ENCODE measurements around the gene TRIM13. TPM values are rescaled to one million over a fixed set of nuclear protein-coding genes. Genes with fewer than 3 reads are reported as not detected.

Gene TRIM13
- total and polyA plus RNA-seq, 2 of the 8 experiments (the other 6 are each of a cell fraction or from before 2014, with no cell fraction given), result 21.2 to 31.5 TPM

DNA sequence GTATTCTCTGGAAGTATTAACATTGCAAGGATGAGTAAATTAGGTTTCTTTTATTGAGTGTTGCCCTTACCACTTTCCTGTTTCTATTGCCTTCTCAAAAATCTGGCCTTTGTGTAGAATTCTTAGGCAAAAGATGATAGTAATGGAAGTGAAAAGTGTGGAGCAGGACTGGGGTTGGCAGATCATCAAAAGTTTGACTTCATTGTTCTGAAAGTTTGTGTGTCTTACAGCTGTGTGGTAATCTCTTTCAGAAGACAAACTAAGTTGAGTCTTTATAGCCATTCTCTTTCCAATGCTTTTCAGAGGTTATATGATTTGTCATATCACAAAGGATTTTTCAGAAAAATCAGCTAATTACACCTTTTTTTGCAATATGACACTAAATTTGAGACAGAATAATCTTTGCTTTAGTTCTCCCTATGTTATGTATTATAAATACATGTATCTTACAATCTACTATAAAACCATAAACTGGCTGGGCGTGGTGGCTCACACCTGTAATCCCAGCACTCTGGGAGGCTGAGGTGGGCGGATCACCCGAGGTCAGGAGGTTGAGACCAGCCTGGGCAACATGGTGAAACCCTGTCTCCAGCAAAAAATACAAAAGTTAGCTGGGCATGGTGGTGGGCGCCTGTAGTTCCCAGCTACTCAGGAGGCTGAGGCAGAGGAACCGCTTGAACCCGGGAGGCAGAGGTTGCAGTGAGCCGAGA is 9.7 kb downstream of the TRIM13 start:
- H4K20me1 ChIP-seq (replicated peaks in 1 of 2; ENCODE audit: control insufficient read depth in 1 of 2, insufficient read depth in 2 of 2, low read length in 2 of 2), result peaks cover 4 to 11% of the 10 kb centered on the region in 2 experiments
- H3K27me3 ChIP-seq (replicated peaks in 1 of 4; ENCODE audit: control insufficient read depth in 3 of 4, extremely low read depth in 1 of 4, insufficient read depth in 3 of 4, low read length in 3 of 4), result no peaks in the 10 kb centered on the region
- peaks cover 0 to 74% of the 10 kb centered on the region in 2 experiments; a peak in 2 of 4 replicates for H3K79me2 ChIP-seq (ENCODE audit: control insufficient read depth in 1 of 2, insufficient read depth in 2 of 2, low read length in 2 of 2)
- H2BK5ac ChIP-seq (ENCODE audit: low read depth, low read length), result no peak overlapping the region
- H2BK15ac ChIP-seq (ENCODE audit: low read length), result no peak overlapping the region
- no peak overlapping the region for H4K5ac ChIP-seq (ENCODE audit: insufficient read length, low read depth, low read length)
- H3K79me1 ChIP-seq (ENCODE audit: low read depth, low read length), result 0 out of 2 replicates have a peak, but pooled peaks cover 3% of the 10 kb centered on the region
- no peak overlapping the region for H2BK20ac ChIP-seq (ENCODE audit: low read length)
- H3K14ac ChIP-seq (ENCODE audit: insufficient read length), result no peak overlapping the region
- no peak overlapping the region for H3K4ac ChIP-seq (replicated peaks; ENCODE audit: insufficient read length, low read depth, low read length)
- WGBS, 2 experiments (ENCODE audit: extremely low coverage in 1 of 2, insufficient coverage in 1 of 2, insufficient read length in 1 of 2, insufficient replicate concordance in 2 of 2, low coverage in 1 of 2, low lambda C conversion rate in 2 of 2, missing lambda C conversion rate in 1 of 2), result 90% methylated on average over 7 of the region's 7 CpGs; no CpG with 5 or more reads in 1 of the 2 experiments
- H3K36me3 ChIP-seq (ENCODE audit: control insufficient read depth in 2 of 4, insufficient read depth in 4 of 4, low read length in 3 of 4), result peaks cover 0 to 53% (median 7%) of the 10 kb centered on the region in 4 experiments; a peak in 4 of 8 replicates
- DNase-seq (ENCODE audit: low read depth in 1 of 2, low spot score in 2 of 2) (no peak), FAIRE-seq (no peak)
- H3K4me3 ChIP-seq (ENCODE audit: extremely low read depth in 1 of 4, insufficient read depth in 2 of 4, low read depth in 3 of 4, low read length in 4 of 4), result no peak overlapping the region
- H4K91ac ChIP-seq (replicated peaks; ENCODE audit: insufficient read length, low read length), result no peak overlapping the region
- H2BK12ac ChIP-seq (ENCODE audit: low read depth, low read length), result no peak overlapping the region
- H4K8ac ChIP-seq (ENCODE audit: extremely low read depth, insufficient read depth, low read length), result no peak overlapping the region
- no peak overlapping the region for H3K27ac ChIP-seq (ENCODE audit: low read depth, low read length)
- H3K9me3 ChIP-seq (ENCODE audit: insufficient read depth in 2 of 2, low read depth in 1 of 2, low read length in 1 of 2), result no peaks in the 10 kb centered on the region
- no peaks in the 10 kb centered on the region for H3K4me1 ChIP-seq (replicated peaks in 1 of 4; ENCODE audit: control insufficient read depth in 3 of 4, insufficient read depth in 4 of 4, low read length in 3 of 4)
- no peak overlapping the region for H3K56ac ChIP-seq (replicated peaks; ENCODE audit: insufficient read length, low read depth, low read length)
- H3K9ac ChIP-seq (replicated peaks in 1 of 4; ENCODE audit: extremely low read depth in 1 of 4, low read depth in 3 of 4, low read length in 3 of 4), result no peak overlapping the region
- H3K23ac ChIP-seq (ENCODE audit: insufficient read length), result no peak overlapping the region
- H3K18ac ChIP-seq (ENCODE audit: extremely low read depth, low read length), result no peak overlapping the region
- no peak overlapping the region for H2BK120ac ChIP-seq (replicated peaks; ENCODE audit: low read depth, low read length)
- no peak overlapping the region for H3K4me2 ChIP-seq (ENCODE audit: insufficient read depth in 1 of 2, low read depth in 2 of 2, low read length in 2 of 2)
- CTCF ChIA-PET (ENCODE audit: partially characterized antibody), result interaction anchor here (0.7 to 1.4 kb wide), 3 partner anchors 10 to 659 kb away, joined by 3 to 4 read pairs (median 3); partner anchors contain the start of gene TRIM13
- H2AK5ac ChIP-seq (ENCODE audit: low read depth, low read length), result no peak overlapping the region
- no peaks in the 10 kb centered on the region for H3K23me2 ChIP-seq (ENCODE audit: low read depth, low read length)
- H2AFZ ChIP-seq (ENCODE audit: low read length), result no peak overlapping the region
- POLR2A ChIA-PET (ENCODE audit: partially characterized antibody), result interaction anchor here (0.9 to 2.6 kb wide), 3 partner anchors 8 to 905 kb away, joined by 3 to 15 read pairs (median 3); partner anchors contain the start of gene TRIM13
- TF ChIP-seq KDM5A (IDR thresholded peaks at IDR 0.05; ENCODE audit: low read length), result no peak
- TF ChIP-seq RNF2 (IDR thresholded peaks at IDR 0.05; ENCODE audit: borderline replicate concordance, low read depth, low read length, missing control alignments, poor library complexity, severe bottlenecking), result no peak
- TF ChIP-seq CTCF (IDR thresholded peaks at IDR 0.05; ENCODE audit: control extremely low read depth in 1 of 3, insufficient read depth in 1 of 3, low read depth in 1 of 3, low read length in 3 of 3), result no peak
- TF ChIP-seq CTBP2 (IDR thresholded peaks at IDR 0.05; ENCODE audit: borderline replicate concordance, insufficient read depth, insufficient read length, low read length), result no peak
- TF ChIP-seq ATF3 (IDR thresholded peaks at IDR 0.05; ENCODE audit: insufficient read depth, low read depth, low read length), result no peak
- no peak for TF ChIP-seq SUZ12 (IDR thresholded peaks at IDR 0.05; ENCODE audit: low read length)
- no peak for TF ChIP-seq POU5F1 (IDR thresholded peaks at IDR 0.05; ENCODE audit: low read depth, low read length)
